Measurements from ENCODE around the gene RANBP3.

- TF ChIP-seq CTCF (IDR thresholded peaks at IDR 0.05; ENCODE audit: borderline replicate concordance, extremely low read depth, low read length, poor library complexity, severe bottlenecking) (no peak), EZH2 (IDR thresholded peaks at IDR 0.05; ENCODE audit: borderline replicate concordance, low read depth, low read length, severe bottlenecking) (no peak)
Observed at GRCh38 chr19:5910638-5910907, 67.4 kb downstream of the RANBP3 start.
